ENCODE data around the gene LRRC38.
"Not testable (repeated sequence)": the region's sequence is repeated elsewhere in the genome, so short reads cannot be mapped to it uniquely, and the experiment has no call there.

The LRRC38 gene

GRCh38 chr1:13462682-13463081 lies 51.1 kb downstream of the LRRC38 start:
- DNase-seq (ENCODE audit: low read depth in 3 of 3), result no peak

DNA sequence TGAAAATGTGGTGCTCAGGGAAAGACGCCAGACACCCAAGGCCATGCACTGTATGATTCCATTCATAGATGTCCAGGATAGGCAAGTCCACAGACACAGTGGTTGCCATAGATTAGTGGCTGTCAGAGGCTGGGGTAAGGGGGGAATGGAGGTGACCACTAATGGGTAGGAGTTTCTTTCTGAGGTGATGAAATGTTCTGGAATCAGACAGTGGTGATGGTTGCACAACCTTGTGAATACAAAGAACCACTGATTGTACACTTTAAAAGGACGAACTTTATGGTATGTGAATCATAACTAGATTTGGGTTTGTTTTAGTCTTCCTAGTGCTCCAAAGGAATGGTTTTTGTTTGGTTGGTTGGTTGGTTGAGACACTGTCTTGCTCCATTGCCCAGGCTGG lies 51.8 kb downstream of the LRRC38 start:
- DNase-seq (ENCODE audit: low read depth in 3 of 3), result no peak

DNA sequence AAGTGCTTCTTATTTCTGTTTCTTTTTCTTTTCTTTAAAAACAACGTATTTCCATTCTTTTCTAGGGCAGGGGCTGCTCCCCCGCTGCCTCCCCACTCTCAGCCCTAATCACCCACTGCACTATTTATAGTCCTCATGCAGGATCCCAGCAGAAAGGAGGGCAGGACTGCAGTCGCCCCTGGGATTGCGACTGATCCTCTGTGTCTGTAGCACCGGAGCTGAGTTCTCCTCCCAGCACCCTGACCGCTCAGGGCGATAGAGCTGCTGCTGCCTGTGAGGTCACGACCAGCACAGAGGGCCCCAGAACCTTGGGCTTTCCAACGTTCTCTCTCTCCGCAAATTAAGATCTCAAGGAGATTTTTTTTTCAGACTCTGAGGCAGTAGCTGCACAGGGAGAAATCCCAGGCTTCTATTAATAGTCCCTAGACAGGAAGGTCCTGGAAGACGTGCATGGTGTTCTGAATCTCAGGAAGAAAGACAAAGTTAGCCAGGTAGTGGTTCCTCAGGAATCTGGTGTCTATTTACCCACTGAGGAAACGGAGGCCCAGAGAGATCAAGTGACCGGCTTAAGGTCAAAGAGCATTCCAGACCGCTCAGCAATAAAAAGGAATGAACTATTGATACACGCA lies 56.8 kb downstream of the LRRC38 start:
- DNase-seq (ENCODE audit: low read depth in 3 of 3), result no peak

DNA sequence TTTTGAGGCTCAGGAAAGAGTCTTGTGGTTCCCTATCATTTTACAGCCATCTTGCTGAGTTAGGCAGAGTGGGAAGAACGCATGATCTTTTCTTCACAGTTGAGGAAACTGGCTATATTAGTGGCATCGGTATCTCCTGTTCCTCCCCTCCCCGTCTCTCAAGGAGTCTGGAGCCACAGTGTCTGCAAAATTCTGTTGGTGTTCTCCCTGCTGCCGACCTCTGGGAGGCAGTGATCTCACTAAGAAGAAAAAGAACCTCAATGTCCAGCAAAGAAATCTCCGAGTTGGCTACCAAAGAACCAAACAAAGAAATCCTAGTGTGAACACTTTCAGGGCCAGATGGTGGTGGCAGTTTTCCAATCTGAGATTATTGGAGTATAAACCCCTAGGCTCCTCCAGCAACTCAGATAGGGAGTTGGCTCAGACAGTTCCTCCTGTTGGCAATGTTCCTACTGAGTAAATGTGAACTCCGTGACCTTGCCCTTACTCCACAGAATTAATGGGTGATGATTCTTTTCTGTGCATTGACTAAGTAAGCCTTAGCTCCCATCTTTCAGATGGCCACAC lies 62.3 kb downstream of the LRRC38 start:
- DNase-seq (ENCODE audit: low read depth in 3 of 3), result no peak

DNA sequence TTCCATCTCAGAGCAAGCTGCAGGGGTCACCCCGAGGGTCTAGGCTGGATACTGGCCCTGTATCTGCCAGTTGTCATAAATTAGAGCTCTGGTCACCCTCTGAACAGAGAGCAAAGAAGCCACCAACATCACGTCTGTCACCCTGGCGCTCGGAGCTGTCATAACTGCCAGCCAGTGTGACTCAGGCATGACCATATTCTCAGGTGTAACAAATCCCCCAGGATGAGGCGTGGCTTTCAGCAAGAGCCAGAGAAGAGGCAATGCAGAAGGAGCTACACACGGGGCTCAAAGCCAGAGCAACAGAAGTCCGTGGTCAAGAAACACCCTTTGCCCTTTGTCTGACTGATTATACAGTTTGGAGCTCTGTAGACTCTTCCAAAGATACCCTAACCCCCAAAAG lies 63.6 kb downstream of the LRRC38 start:
- no peak for DNase-seq (ENCODE audit: low read depth in 3 of 3)

GRCh38 chr1:13443335-13443979 lies 70.3 kb downstream of the LRRC38 start:
- no peak for DNase-seq (ENCODE audit: low read depth in 3 of 3)

DNA sequence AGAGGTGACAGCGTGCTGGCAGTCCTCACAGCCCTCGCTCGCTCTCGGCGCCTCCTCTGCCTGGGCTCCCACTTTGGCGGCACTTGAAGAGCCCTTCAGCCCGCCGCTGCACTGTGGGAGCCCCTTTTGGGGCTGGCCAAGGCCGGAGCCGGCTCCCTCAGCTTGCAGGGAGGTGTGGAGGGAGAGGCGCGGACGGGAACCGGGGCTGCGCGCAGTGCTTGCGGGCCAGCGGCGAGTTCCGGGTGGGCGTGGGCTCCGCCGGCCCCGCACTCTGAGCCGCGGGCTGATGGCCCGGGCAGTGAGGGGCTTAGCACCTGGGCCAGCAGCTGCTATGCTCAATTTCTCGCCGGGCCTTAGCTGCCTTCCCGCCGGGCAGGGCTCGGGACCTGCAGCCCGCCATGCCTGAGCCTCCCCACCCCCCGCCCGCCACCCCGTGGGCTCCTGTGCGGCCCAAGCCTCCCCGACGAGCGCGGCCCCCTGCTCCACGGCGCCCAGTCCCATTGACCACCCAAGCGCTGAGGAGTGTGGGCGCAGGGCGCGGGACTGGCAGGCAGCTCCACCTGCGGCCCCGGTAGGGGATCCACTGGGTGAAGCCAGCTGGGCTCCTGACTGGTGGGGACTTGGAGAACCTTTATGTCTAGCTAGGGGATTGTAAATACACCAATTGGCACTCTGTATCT lies 74.6 kb downstream of the LRRC38 start:
- not testable (repeated sequence) for DNase-seq (ENCODE audit: low read depth in 3 of 3)

DNA sequence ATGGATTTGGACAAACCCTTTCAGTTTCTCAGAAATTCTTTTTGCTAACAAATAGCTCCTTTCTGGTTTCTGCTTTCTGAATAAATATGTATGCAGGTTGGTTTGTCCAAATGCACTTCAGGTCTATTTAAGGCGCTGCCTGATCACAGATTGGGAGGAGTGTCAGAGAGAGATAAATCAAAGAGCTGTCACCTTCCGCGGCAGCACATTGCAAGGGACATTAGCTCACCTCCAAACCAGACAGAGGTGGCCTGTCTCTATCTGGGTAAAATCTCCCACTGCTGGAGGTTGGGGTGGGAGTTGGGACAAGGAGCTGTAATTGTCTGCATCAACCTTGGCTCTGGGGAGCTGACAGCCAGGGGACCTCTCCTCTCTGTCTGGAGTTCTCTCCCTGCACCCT lies 78.3 kb downstream of the LRRC38 start:
- no peak for DNase-seq (ENCODE audit: low read depth in 3 of 3)

DNA sequence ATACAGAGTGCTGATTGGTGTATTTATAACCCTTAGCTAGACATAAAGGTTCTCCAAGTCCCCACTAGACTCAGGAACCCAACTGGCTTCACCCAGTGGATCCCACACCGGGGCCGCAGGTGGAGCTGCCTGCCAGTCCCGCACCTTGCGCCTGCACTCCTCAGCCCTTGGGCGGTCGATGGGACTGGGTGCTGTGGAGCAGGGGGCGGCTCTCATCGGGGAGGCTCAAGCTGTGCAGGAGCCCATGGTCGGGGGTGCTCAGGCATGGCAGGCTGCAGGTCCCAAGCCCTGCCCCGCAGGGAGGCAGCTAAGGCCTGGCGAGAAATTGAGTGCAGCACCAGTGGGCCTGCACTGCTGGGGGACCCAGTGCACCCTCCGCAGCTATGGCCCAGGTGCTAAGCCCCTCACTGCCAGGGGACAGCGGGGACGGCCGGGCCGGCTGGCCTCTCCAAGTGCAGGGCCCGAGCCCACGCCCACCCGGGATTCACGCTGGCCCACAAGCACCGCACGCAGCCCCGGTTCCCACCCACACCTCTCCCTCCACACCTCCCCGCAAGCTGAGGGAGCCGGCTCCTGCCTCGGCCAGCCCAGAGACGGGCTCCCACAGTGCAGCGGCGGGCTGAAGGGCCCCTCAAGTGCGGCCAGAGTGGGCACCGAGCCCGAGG lies 80.0 kb downstream of the LRRC38 start:
- not testable (repeated sequence) for DNase-seq (ENCODE audit: low read depth in 3 of 3)

- no peak for DNase-seq (ENCODE audit: low read depth in 3 of 3)
Observed at GRCh38 chr1:13432251-13432650, 81.6 kb downstream of the LRRC38 start.

- no peak for DNase-seq (ENCODE audit: low read depth in 3 of 3)
Observed at GRCh38 chr1:13430495-13430894, 83.3 kb downstream of the LRRC38 start.

Data from stimulated activated CD4-positive, alpha-beta T cell treated with anti-CD3 and anti-CD28 coated beads, TNF-alpha, amount 100 ng/mL, for 48 hours (primary cell).